Transverse colon (tissue), 4 donors: Measurements from ENCODE around the gene CHST11. TPM values are rescaled to one million over a fixed set of nuclear protein-coding genes. Genes with fewer than 3 reads are reported as not detected.

Experiments used
- DNase-seq: peaks from one replicate; pipeline ENCODE4 v3.0.0-alpha.2; 2019
- H3K27ac ChIP-seq, 4 donors: fragments of 200-600 bp; sonication (generic); 2 replicates each; pipeline ENCODE4 v1.5.1; 2016 to 2018; ENCODE audit warnings: inconsistent platforms in 4 of 4
- H3K27me3 ChIP-seq: fragments of 200-600 bp; sonication (generic); 2 replicates; pipeline ENCODE4 v1.5.1; 2017; ENCODE audit warnings: inconsistent platforms
- H3K36me3 ChIP-seq, 4 donors: fragments of 200-600 bp; sonication (generic); 2 replicates each; pipeline ENCODE4 v1.5.1; 2017 to 2019; ENCODE audit warnings: inconsistent platforms in 4 of 4
- H3K4me1 ChIP-seq, 4 donors: fragments of 200-600 bp; sonication (generic); 2 replicates each; pipeline ENCODE4 v1.5.1; 2017 to 2020; ENCODE audit warnings: inconsistent platforms in 4 of 4
- H3K4me3 ChIP-seq, 4 donors: fragments of 200-600 bp; sonication (generic); 1 replicate in 1 of 4; 2 replicates in 3 of 4; pipeline versions ENCODE4 v1.5.1 to v1.6.1; 2017 to 2019; ENCODE audit warnings: inconsistent platforms in 4 of 4
- H3K9me3 ChIP-seq, 2 donors: fragments of 200-600 bp; sonication (generic); 2 replicates each; pipeline ENCODE4 v1.5.1; 2017 to 2019; ENCODE audit warnings: inconsistent platforms in 2 of 2
- CTCF ChIP-seq, 5 experiments: fragments of 200-600 bp in 3 of 5; fragments of 450-650 bp in 2 of 5; sonication (generic) in 3 of 5; IDR thresholded peaks; 1 replicate in 2 of 5; 2 replicates in 3 of 5; pipeline ENCODE4 v1.5.1; 2016 to 2017; ENCODE audit warnings: antibody characterized with exemption in 5 of 5, inconsistent platforms in 3 of 5, mild to moderate bottlenecking in 2 of 5, moderate library complexity in 1 of 5
- EP300 ChIP-seq: sonication (generic); formaldehyde crosslinking; IDR thresholded peaks from one replicate; pipeline ENCODE4 v1.6.1; 2017; ENCODE audit warnings: antibody characterized with exemption, low read depth
- POLR2A ChIP-seq: fragments of 450-650 bp; IDR thresholded peaks from one replicate; pipeline ENCODE4 v1.6.1; 2016; ENCODE audit warnings: antibody characterized with exemption, mild to moderate bottlenecking, moderate library complexity
- POLR2AphosphoS5 ChIP-seq, 3 donors: sonication (generic); formaldehyde crosslinking; IDR thresholded peaks; one replicate each; pipeline ENCODE4 v1.6.1; 2016; ENCODE audit warnings: antibody characterized with exemption in 3 of 3
- WGBS, 2 donors: methylation state at CpG; one replicate each; pipeline ENCODE4 v1.1.5; 2018; ENCODE audit warnings: low coverage in 1 of 2; 5-methylcytosine and 5-hydroxymethylcytosine counted together
- in situ Hi-C, 4 donors: fragments of 200-750 bp; cut with MboI; loops; one replicate each; pipeline versions ENCODE4 v1.15.0 to v1.15.1; 2017; ENCODE audit warnings: low sequenced_read_pairs in 3 of 4, low pct_ligation_motif_present in 1 of 4, low pct_unique_long_range_greater_than_20kb in 1 of 4
- intact Hi-C: fragments of 100-400 bp; cut with DNase I; formaldehyde crosslinking; loops from one replicate; pipeline ENCODE4 v1.15.1; 2023; ENCODE audit warnings: low total_unique reads
- total RNA-seq, 4 donors: library from RNA; depleted of rRNA; stranded (reverse); fragments of >200 nt; gene quantifications; one replicate each; pipeline ENCODE4 v1.1.0, GENCODE V29; 2016

Gene CHST11
- total RNA-seq, 4 donors from 2014 or later = 4.2 to 123 (median 31.5) TPM

- 61 to 65% methylated on average over 4 of the region's 4 CpGs for WGBS, 2 donors
- no peak for DNase-seq
- H3K4me3 ChIP-seq = no peak overlapping the region
- no peaks in the 10 kb centered on the region for H3K9me3 ChIP-seq
- H3K4me1 ChIP-seq = peaks cover 18 to 31% (median 24%) of the 10 kb centered on the region in 4 donors
- no peaks in the 10 kb centered on the region for H3K36me3 ChIP-seq
- intact Hi-C loops = no loop called here
- in situ Hi-C loops = no loop called here
- no peaks in the 10 kb centered on the region for H3K27me3 ChIP-seq
- TF ChIP-seq CTCF (IDR thresholded peaks at IDR 0.05) = no peak
- TF ChIP-seq POLR2A = no peak
- peak overlapping the region; percentile 31 to 80 (median 52) for H3K27ac ChIP-seq
These were observed 208.5 kb downstream of the CHST11 start for GRCh38 chr12:104665296-104665695.

- WGBS, 2 donors = 71 to 80% methylated on average over 2 to 7 of the region's 7 CpGs
- no peak for DNase-seq
- intact Hi-C loops (no loop called here), in situ Hi-C loops (no loop called here)
- TF ChIP-seq CTCF (IDR thresholded peaks at IDR 0.05) (no peak), POLR2AphosphoS5 (IDR thresholded peaks at IDR 0.05) (peak in 2 of 3 donors; percentile 42 to 45), EP300 (no peak), POLR2A (no peak)
- no peaks in the 10 kb centered on the region for H3K9me3 ChIP-seq
- peaks cover 32 to 48% (median 37%) of the 10 kb centered on the region in 4 donors for H3K4me1 ChIP-seq
- no peaks in the 10 kb centered on the region for H3K36me3 ChIP-seq
- H3K27me3 ChIP-seq = no peaks in the 10 kb centered on the region
- no peak overlapping the region for H3K4me3 ChIP-seq
- peak overlapping the region; percentile 63 to 88 (median 79) for H3K27ac ChIP-seq
These were observed 210.4 kb downstream of the CHST11 start for GRCh38 chr12:104667139-104667538.

- peaks cover 37 to 59% (median 46%) of the 10 kb centered on the region in 4 donors for H3K4me1 ChIP-seq
- in situ Hi-C loops = no loop called here
- H3K36me3 ChIP-seq = no peaks in the 10 kb centered on the region
These were observed 211.5 kb downstream of the CHST11 start for GRCh38 chr12:104668274-104668718.

GRCh38 chr12:104669089-104669721 is 212.5 kb downstream of the CHST11 start:
- intact Hi-C loops (no loop called here), in situ Hi-C loops (no loop called here)
- Histone ChIP-seq H3K9me3 (no peaks in the 10 kb centered on the region), H3K4me1 (peaks cover 40 to 68% (median 50%) of the 10 kb centered on the region in 4 donors), H3K27me3 (no peaks in the 10 kb centered on the region), H3K4me3 (no peak overlapping the region), H3K27ac (peak overlapping the region; percentile 63 to 88 (median 79)), H3K36me3 (no peaks in the 10 kb centered on the region)
- TF ChIP-seq CTCF (IDR thresholded peaks at IDR 0.05) (no peak), POLR2AphosphoS5 (IDR thresholded peaks at IDR 0.05) (peak in 1 of 3 donors; percentile 40)
- peak; percentile 45 for DNase-seq
- WGBS, 2 donors = 29 to 50% methylated on average over 3 to 19 of the region's 19 CpGs

More at GRCh38 chr12:104668274-104668718, 211.5 kb downstream of the CHST11 start:
- intact Hi-C loops = no loop called here
- TF ChIP-seq POLR2A = no peak
- no peak for TF ChIP-seq EP300
- peak; percentile 55 to 68 (median 68) for TF ChIP-seq POLR2AphosphoS5 (IDR thresholded peaks at IDR 0.05)
- TF ChIP-seq CTCF (IDR thresholded peaks at IDR 0.05) = no peak
- Histone ChIP-seq H3K27me3 (no peaks in the 10 kb centered on the region), H3K9me3 (no peaks in the 10 kb centered on the region), H3K27ac (peak overlapping the region; percentile 63 to 88 (median 79)), H3K4me3 (no peak overlapping the region)
- DNase-seq = peak; percentile 39
- 40 to 56% methylated on average over 3 to 11 of the region's 11 CpGs for WGBS, 2 donors
